D721Med (cell line): ENCODE measurements around the gene E2F4.

ENCODE experiments used
- DNase-seq: peaks from one replicate; pipeline ENCODE4 v3.0.0; 2011; ENCODE audit warnings: low spot score; ENCODE audit not compliant: insufficient read length
- FAIRE-seq: peaks from 2 replicates; lab custom pipeline; 2011; peaks lifted over from hg19 to GRCh38; lab: Jason Lieb, UNC
- TF ChIP-seq, protein P1 (sequence below): IDR thresholded peaks from 2 replicates; pipeline ENCODE4 v1.5.1; 2012; ENCODE audit warnings: mild to moderate bottlenecking, control low read depth; ENCODE audit not compliant: insufficient read depth; ENCODE audit errors: missing control alignments

The E2F4 gene

GRCh38 chr16:67212766-67213165, 20.8 kb downstream of the E2F4 start:
- FAIRE-seq (no peak), DNase-seq (no peak)
- TF ChIP-seq, protein P1, sequence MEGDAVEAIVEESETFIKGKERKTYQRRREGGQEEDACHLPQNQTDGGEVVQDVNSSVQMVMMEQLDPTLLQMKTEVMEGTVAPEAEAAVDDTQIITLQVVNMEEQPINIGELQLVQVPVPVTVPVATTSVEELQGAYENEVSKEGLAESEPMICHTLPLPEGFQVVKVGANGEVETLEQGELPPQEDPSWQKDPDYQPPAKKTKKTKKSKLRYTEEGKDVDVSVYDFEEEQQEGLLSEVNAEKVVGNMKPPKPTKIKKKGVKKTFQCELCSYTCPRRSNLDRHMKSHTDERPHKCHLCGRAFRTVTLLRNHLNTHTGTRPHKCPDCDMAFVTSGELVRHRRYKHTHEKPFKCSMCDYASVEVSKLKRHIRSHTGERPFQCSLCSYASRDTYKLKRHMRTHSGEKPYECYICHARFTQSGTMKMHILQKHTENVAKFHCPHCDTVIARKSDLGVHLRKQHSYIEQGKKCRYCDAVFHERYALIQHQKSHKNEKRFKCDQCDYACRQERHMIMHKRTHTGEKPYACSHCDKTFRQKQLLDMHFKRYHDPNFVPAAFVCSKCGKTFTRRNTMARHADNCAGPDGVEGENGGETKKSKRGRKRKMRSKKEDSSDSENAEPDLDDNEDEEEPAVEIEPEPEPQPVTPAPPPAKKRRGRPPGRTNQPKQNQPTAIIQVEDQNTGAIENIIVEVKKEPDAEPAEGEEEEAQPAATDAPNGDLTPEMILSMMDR = no peak

DNA sequence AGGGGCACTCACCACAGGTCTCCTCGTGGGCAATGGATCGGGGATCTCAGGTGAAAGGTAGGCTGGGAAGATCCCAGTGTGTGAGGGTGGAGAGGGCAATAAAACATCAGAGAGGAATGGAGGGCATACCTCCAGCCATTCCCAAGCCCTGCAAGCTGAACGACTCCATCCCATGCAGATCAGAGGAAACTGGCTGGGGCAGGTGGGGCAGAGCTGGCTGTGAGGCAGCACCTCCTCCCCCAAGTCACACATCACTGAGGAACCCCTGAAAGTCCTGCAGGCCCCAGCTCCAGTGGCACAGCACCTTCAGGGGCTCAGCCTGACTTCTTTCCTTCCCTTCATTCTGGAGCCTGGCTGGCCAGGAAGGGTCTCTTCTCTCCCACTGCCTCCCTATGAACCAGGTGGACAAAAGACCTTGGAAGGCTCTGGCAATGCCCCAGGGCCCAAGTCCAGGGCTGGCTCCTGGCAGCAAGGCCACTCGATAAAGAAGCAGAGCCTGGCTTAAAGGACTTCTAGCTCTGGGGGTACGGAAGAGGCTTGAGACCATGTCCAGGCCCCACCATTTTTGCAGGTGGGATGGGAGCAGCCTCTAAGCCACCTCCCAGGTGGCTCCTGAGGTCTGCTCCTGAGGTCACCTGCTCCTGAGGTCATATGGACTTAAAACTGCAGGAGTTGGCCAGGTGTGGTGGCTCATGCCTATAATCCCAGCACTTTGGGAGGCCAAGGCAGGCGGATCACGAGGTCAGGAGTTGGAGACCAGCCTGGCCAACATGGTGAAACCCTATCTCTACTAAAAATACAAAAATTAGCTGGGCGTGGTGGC, 21.5 kb downstream of the E2F4 start:
- DNase-seq (no peak), FAIRE-seq (no peak)
- TF ChIP-seq, protein P1 = no peak

- DNase-seq (no peak), FAIRE-seq (no peak)
- TF ChIP-seq, protein P1 = no peak
These were observed 23.8 kb downstream of the E2F4 start for GRCh38 chr16:67215706-67216105.

GRCh38 chr16:67216612-67217490, 24.9 kb downstream of the E2F4 start:
- FAIRE-seq = no peak
- TF ChIP-seq, protein P1 = no peak

DNA sequence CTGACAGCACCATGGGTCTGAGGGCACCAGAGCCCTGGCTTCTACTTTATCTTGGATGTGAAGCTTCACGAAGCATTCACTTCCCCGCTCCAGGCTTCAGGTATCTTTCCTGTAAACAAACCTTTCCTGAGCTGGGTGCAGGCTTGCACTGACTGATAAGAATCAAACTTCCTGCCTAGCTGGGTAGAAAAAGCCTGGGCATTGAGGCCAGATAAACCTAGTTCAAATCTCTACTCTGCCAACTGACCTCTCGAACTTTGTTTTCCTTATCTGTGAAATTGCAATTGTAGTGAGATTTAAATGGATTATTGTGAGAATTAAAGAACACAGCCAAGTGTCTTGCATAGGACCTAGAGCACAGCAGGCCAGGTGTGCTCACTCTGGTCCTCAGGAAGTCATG, 32.0 kb downstream of the E2F4 start:
- DNase-seq (no peak), FAIRE-seq (no peak)
- TF ChIP-seq, protein P1 = no peak

More at GRCh38 chr16:67216612-67217490, 24.9 kb downstream of the E2F4 start:
- no peak for DNase-seq

DNA sequence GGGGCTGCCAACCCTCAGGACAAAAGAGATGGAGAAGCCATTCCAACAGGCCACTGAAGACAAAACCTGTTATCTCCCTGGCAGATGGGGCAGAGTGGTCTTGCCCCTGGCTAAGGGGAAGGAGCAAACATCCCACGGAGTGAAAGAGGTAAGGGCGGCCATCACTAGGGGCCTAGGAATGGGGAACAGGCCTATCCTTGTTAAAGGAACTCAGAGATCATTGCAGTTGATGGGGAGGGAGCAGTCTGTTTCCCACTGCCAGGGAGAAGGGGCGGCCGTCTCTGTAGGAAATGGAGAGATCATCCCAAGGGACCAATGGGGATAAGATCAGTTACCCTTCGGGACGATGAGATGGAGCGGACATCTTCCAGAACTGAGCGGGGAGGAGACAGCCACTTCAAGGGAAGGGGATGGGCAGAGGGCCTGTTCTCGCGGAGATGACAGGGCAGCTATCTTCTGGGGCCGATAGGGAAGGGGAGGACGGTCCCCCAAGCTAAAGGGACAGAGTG, 34.4 kb downstream of the E2F4 start:
- FAIRE-seq (no peak), DNase-seq (no peak)
- TF ChIP-seq, protein P1 = no peak
